ENCODE data around the gene C9orf50. TPM values are rescaled to one million over a fixed set of nuclear protein-coding genes. Genes with fewer than 3 reads are reported as not detected.

C9orf50 gene
- total and polyA plus RNA-seq, 2 donors (not counting 3 experiments of a cell fraction or from before 2014, with no cell fraction given): not detected

GRCh38 chr9:129655154-129655553 is 34.3 kb upstream of the C9orf50 start:
- Histone ChIP-seq H3K9ac (replicated peaks; ENCODE audit: extremely low read depth, insufficient read depth, low read length) (no peak overlapping the region), H3K9me3 (replicated peaks; ENCODE audit: control insufficient read depth, insufficient read depth, low read length) (no peaks in the 10 kb centered on the region), H3K4me3 (replicated peaks in 1 of 3; ENCODE audit: insufficient read depth in 1 of 3, low read depth in 1 of 3, low read length in 3 of 3) (no peak overlapping the region), H4K20me1 (replicated peaks; ENCODE audit: control insufficient read depth, extremely low read depth, insufficient read depth, low read length) (no peaks in the 10 kb centered on the region), H2AFZ (ENCODE audit: low read depth, low read length) (no peak overlapping the region), H3K9me1 (replicated peaks; ENCODE audit: control insufficient read depth, extremely low read depth, insufficient read depth, low read length) (no peaks in the 10 kb centered on the region), H3K4me1 (ENCODE audit: control insufficient read depth, extremely low read depth, insufficient read depth, low read length) (no peaks in the 10 kb centered on the region), H3K4me2 (ENCODE audit: insufficient read depth, low read length) (no peak overlapping the region), H3K79me2 (ENCODE audit: control insufficient read depth, insufficient read depth, low read length) (no peaks in the 10 kb centered on the region), H3K36me3 (ENCODE audit: control insufficient read depth in 2 of 2, extremely low read depth in 1 of 2, insufficient read depth in 2 of 2, low read length in 2 of 2) (no peaks in the 10 kb centered on the region), H3K27ac (ENCODE audit: insufficient read depth, low read depth, low read length) (no peak overlapping the region), H3K27me3 (ENCODE audit: control insufficient read depth in 2 of 2, insufficient read depth in 2 of 2, low read length in 2 of 2) (no peaks in the 10 kb centered on the region)
- ChIA-PET CTCF (interaction anchor here (1.4 kb wide), 1 partner anchor 128 kb away, joined by 3 read pairs; no protein-coding TSS in a partner anchor), POLR2A (no interaction called here)
- no peak for DNase-seq (ENCODE audit: low read depth, low spot score)
- TF ChIP-seq JUN (IDR thresholded peaks at IDR 0.05; ENCODE audit: borderline replicate concordance, insufficient read depth, insufficient read length, low read depth) (no peak), MAX (IDR thresholded peaks at IDR 0.05; ENCODE audit: insufficient read depth, insufficient read length) (no peak), POLR2A (IDR thresholded peaks at IDR 0.05; ENCODE audit: low read depth, low read length) (no peak), MYC (IDR thresholded peaks at IDR 0.05; ENCODE audit: low read depth, low read length) (no peak), FOS (IDR thresholded peaks at IDR 0.05; ENCODE audit: borderline replicate concordance, insufficient read depth, low read length) (no peak), GATA2 (IDR thresholded peaks at IDR 0.05; ENCODE audit: insufficient read depth, insufficient read length, low read depth, low read length) (no peak), POLR2AphosphoS5 (IDR thresholded peaks at IDR 0.05; ENCODE audit: insufficient read depth, low read depth, low read length) (no peak), EZH2 (IDR thresholded peaks at IDR 0.05; ENCODE audit: borderline replicate concordance, low read depth, low read length, severe bottlenecking) (no peak), CTCF (IDR thresholded peaks at IDR 0.05; ENCODE audit: extremely low read depth in 1 of 2, insufficient read depth in 1 of 2, low read depth in 1 of 2, low read length in 2 of 2) (no peak)
- intact Hi-C loops (cut with micrococcal nuclease) (no loop called here), dilution Hi-C loops (cut with MboI; ENCODE audit: extremely low pct_ligation_motif_present, low sequenced_read_pairs) (no loop called here)
- BruUV-seq (replicated peaks): no TSS peak
- FAIRE-seq: no peak
